ENCODE measurements around the gene DSCAML1.

DSCAML1 gene

DNA sequence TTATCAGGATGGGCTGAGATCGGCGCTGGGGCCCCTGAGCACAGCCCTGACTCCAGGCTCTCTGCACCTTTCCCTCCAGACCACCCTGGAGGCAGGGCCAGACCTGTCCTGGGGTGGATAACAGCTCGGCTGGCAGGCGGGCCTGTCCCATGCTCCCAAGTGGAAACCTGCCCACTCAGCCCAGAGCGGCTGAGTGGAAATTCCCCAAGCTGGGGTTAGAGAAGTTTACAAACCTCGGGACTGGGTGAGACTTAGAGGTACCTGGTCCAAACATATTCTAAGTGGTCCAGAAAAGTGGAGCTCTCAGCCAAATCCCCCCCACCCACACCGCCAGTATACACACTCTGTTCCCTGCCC lies 32.3 kb upstream of the DSCAML1 start:
- DNase-seq (ENCODE audit: low read depth) = no peak
- no peaks in the 10 kb centered on the region for H3K36me3 ChIP-seq (ENCODE audit: control insufficient read depth, insufficient read depth, low read length, severe bottlenecking)

DNA sequence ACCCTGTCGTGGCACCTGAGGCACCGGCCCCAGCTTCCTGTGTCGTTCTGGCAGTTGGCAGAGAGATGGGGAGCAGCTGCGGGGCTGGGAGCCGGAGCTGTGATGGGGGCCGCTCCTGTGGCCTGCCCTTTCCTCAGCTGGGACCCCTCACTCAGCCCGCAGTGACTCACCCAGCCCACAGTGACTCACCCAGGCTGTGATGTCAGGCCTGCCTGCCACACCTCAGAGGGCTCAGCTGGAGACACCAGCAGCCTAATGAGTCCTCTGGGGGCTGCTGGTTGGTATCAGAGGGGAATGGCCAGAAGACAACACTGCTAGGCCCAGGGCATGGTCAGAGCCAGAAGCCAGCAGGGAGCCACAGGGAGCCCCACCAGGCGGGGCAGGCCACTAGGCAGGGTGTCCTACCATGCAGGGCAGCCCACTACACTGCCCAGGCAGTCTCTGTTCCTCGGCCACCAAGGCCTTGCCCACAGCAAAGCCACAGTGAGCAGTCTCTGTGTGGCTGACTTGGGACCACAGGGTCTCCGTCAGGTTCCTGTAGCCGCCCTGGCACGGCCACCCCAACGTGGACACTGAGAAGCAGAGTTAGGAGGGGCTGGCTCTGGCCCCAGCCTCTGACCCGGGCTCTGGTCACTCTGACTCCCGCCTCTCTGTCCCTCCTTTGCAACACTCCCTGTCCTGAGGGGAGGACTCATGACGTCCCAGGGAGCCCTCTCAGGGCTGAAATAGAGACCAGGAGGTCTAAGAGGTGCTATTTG lies 31.8 kb upstream of the DSCAML1 start:
- H3K27me3 ChIP-seq (replicated peaks; ENCODE audit: control insufficient read depth, insufficient read depth, low read length) = peaks cover 36% of the 10 kb centered on the region
- peaks cover 11% of the 10 kb centered on the region for H3K4me1 ChIP-seq (ENCODE audit: control insufficient read depth, insufficient read depth, low read length)
- DNase-seq (ENCODE audit: low read depth) = peak; percentile 19
- no peak overlapping the region for H3K9ac ChIP-seq (ENCODE audit: low read length)
- no peaks in the 10 kb centered on the region for H3K36me3 ChIP-seq (ENCODE audit: control insufficient read depth, insufficient read depth, low read length, severe bottlenecking)
- H3K9me3 ChIP-seq (ENCODE audit: control insufficient read depth, low read length) = no peaks in the 10 kb centered on the region
- no peak overlapping the region for H3K4me3 ChIP-seq (ENCODE audit: low read length)

More for the DNA sequence above, 32.3 kb upstream of the DSCAML1 start:
- Histone ChIP-seq H3K27me3 (replicated peaks; ENCODE audit: control insufficient read depth, insufficient read depth, low read length) (peaks cover 41% of the 10 kb centered on the region), H3K9ac (ENCODE audit: low read length) (no peak overlapping the region), H3K4me1 (ENCODE audit: control insufficient read depth, insufficient read depth, low read length) (peaks cover 10% of the 10 kb centered on the region), H3K4me3 (ENCODE audit: low read length) (no peak overlapping the region), H3K9me3 (ENCODE audit: control insufficient read depth, low read length) (no peaks in the 10 kb centered on the region)

DNA sequence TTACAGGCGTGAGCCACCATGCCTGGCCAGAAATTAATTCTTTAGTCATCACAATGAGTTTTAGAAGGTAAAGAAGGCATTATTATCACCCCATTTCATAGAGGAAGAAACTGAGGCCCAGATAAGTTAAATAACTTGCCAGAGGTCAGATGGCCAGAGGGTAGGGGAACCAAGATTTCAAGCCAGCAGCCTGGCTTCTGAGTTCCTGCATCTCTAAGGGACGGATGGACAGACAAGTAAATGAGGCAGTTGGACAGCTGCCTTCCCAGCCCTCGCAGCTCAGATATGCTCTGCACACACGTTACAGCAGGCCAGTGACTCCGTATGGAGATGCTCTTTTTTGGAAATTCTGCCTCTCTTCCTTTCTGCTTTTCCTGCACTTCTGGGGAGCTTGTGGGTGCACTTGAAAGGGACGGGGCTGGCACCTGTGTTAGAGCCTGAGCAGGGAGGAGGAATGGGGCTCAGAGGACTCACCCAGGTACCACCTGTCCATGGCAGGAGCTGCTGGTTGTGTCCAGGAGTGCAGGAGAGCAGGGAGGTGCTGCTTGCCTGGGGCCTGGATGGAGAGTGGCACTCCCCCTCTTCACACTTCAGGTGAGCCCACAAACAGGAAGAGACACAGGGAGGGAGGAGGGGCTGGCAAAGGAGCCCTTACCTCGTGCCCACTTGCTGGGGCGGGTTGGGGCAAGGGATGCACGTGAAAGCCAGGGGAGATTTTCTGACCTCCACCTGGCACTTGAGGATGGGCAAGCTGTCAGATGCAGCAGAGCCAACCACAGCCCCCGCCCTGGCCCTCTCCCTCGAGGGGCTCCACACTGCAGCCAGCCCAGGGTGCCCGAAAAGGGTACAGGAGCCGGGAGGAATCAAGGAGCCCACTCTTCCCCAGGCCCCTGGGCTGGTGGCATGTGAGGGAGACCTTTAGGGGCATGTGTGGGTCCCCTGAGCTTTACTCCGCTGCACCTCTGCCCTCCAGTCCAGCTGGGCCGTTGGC lies 30.8 kb upstream of the DSCAML1 start:
- no peaks in the 10 kb centered on the region for H3K9me3 ChIP-seq (ENCODE audit: control insufficient read depth, low read length)
- no peak overlapping the region for H3K4me3 ChIP-seq (ENCODE audit: low read length)
- H3K36me3 ChIP-seq (ENCODE audit: control insufficient read depth, insufficient read depth, low read length, severe bottlenecking) = no peaks in the 10 kb centered on the region
- peaks cover 11% of the 10 kb centered on the region for H3K4me1 ChIP-seq (ENCODE audit: control insufficient read depth, insufficient read depth, low read length)
- no peak for DNase-seq (ENCODE audit: low read depth)
- H3K9ac ChIP-seq (ENCODE audit: low read length) = no peak overlapping the region
- H3K27me3 ChIP-seq (replicated peaks; ENCODE audit: control insufficient read depth, insufficient read depth, low read length) = peaks cover 26% of the 10 kb centered on the region

- no peak overlapping the region for H3K4me3 ChIP-seq (ENCODE audit: low read length)
- H3K27me3 ChIP-seq (replicated peaks; ENCODE audit: control insufficient read depth, insufficient read depth, low read length) = peaks cover 20% of the 10 kb centered on the region
- H3K4me1 ChIP-seq (ENCODE audit: control insufficient read depth, insufficient read depth, low read length) = peaks cover 11% of the 10 kb centered on the region
- H3K36me3 ChIP-seq (ENCODE audit: control insufficient read depth, insufficient read depth, low read length, severe bottlenecking) = no peaks in the 10 kb centered on the region
- no peak overlapping the region for H3K9ac ChIP-seq (ENCODE audit: low read length)
- DNase-seq (ENCODE audit: low read depth) = no peak
- H3K9me3 ChIP-seq (ENCODE audit: control insufficient read depth, low read length) = no peaks in the 10 kb centered on the region
These were observed 29.8 kb upstream of the DSCAML1 start for GRCh38 chr11:117826832-117827231.

- DNase-seq (ENCODE audit: low read depth) = no peak
- H3K36me3 ChIP-seq (ENCODE audit: control insufficient read depth, insufficient read depth, low read length, severe bottlenecking) = no peaks in the 10 kb centered on the region
- peaks cover 11% of the 10 kb centered on the region for H3K4me1 ChIP-seq (ENCODE audit: control insufficient read depth, insufficient read depth, low read length)
- H3K27me3 ChIP-seq (replicated peaks; ENCODE audit: control insufficient read depth, insufficient read depth, low read length) = peaks cover 13% of the 10 kb centered on the region
- H3K9ac ChIP-seq (ENCODE audit: low read length) = no peak overlapping the region
- no peaks in the 10 kb centered on the region for H3K9me3 ChIP-seq (ENCODE audit: control insufficient read depth, low read length)
- no peak overlapping the region for H3K4me3 ChIP-seq (ENCODE audit: low read length)
These were observed 29.2 kb upstream of the DSCAML1 start for GRCh38 chr11:117826190-117826570.

DNA sequence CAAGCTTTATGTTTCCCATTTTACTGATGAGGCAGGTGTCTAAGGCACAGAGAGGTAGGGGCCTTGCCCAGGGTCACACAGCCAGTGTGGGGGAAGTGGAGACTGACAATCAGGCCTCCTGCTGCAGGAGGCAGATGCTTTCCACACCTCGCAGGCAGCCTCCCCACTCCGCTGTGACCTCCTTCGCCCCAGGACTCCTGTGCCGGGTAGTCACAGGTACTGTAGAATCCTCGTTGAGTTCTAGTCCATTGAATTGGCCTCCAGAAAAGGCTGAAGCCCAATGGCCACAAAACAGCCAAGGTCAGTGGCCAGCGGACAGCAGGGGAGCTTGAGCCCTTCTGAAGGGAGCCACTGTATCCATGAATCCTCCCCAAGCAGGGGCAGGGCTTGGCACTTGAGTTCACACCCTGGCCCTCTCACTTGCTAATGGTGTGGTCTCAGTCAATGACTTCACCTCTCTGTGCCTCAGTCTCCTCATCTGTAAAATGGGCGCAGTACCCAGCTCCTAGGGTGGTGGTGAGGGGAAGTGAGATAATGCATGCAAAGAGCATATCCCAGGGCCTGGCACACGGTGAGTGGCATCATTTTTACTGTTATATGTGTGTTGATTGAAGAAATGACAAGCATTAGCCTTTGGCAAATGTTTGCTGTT lies 28.6 kb upstream of the DSCAML1 start:
- Histone ChIP-seq H3K4me1 (ENCODE audit: control insufficient read depth, insufficient read depth, low read length) (peaks cover 11% of the 10 kb centered on the region), H3K4me3 (ENCODE audit: low read length) (no peak overlapping the region), H3K36me3 (ENCODE audit: control insufficient read depth, insufficient read depth, low read length, severe bottlenecking) (no peaks in the 10 kb centered on the region), H3K9me3 (ENCODE audit: control insufficient read depth, low read length) (no peaks in the 10 kb centered on the region), H3K9ac (ENCODE audit: low read length) (no peak overlapping the region), H3K27me3 (replicated peaks; ENCODE audit: control insufficient read depth, insufficient read depth, low read length) (peaks cover 8% of the 10 kb centered on the region)
- DNase-seq (ENCODE audit: low read depth) = no peak

- Histone ChIP-seq H3K36me3 (ENCODE audit: control insufficient read depth, insufficient read depth, low read length, severe bottlenecking) (no peaks in the 10 kb centered on the region), H3K27me3 (replicated peaks; ENCODE audit: control insufficient read depth, insufficient read depth, low read length) (peaks cover 8% of the 10 kb centered on the region), H3K4me3 (ENCODE audit: low read length) (no peak within 1 kb of the TSS), H3K9me3 (ENCODE audit: control insufficient read depth, low read length) (no peaks in the 10 kb centered on the region), H3K4me1 (ENCODE audit: control insufficient read depth, insufficient read depth, low read length) (peaks cover 11% of the 10 kb centered on the region), H3K9ac (ENCODE audit: low read length) (no peak within 1 kb of the TSS)
- no peak for DNase-seq (ENCODE audit: low read depth)
These were observed 27.8 kb upstream of the DSCAML1 start, which contains the start of gene FXYD2 for GRCh38 chr11:117824571-117825537. TSS of gene FXYD2 (minus strand) at chr11:117824744. CDS start at chr11:117824678, 66 bp downstream.

DNA sequence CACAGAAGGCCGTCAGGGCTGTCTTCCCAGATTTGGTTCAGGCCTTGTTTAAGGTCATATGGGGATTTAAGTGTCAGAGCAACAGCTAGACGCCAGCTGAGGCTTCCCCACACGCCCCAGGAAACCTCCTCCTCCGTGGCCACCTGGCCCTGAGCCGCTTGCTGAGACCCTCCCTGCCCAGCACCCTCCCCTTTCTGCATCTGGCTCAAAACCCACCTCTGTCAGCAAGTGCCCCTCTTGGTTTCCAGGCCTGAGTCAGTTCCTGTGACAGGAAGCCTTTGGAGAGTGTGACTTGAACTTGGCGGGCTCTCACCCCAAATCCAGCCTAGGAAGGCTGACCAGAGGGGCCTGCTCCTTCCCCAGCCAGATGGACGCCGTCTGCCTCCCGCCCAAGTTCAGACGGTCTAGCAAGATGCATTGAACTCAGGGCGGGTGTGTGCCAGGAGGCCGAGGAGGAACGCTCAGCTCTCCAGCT lies 27.0 kb upstream of the DSCAML1 start:
- H3K4me1 ChIP-seq (ENCODE audit: control insufficient read depth, insufficient read depth, low read length) = peaks cover 10% of the 10 kb centered on the region
- no peaks in the 10 kb centered on the region for H3K36me3 ChIP-seq (ENCODE audit: control insufficient read depth, insufficient read depth, low read length, severe bottlenecking)
- DNase-seq (ENCODE audit: low read depth) = no peak
- no peak overlapping the region for H3K9ac ChIP-seq (ENCODE audit: low read length)
- H3K9me3 ChIP-seq (ENCODE audit: control insufficient read depth, low read length) = no peaks in the 10 kb centered on the region
- H3K4me3 ChIP-seq (ENCODE audit: low read length) = no peak overlapping the region
- H3K27me3 ChIP-seq (replicated peaks; ENCODE audit: control insufficient read depth, insufficient read depth, low read length) = peaks cover 8% of the 10 kb centered on the region

- H3K4me3 ChIP-seq (ENCODE audit: low read length) = no peak overlapping the region
- peaks cover 8% of the 10 kb centered on the region for H3K27me3 ChIP-seq (replicated peaks; ENCODE audit: control insufficient read depth, insufficient read depth, low read length)
- DNase-seq (ENCODE audit: low read depth) = no peak
- no peaks in the 10 kb centered on the region for H3K36me3 ChIP-seq (ENCODE audit: control insufficient read depth, insufficient read depth, low read length, severe bottlenecking)
- H3K9me3 ChIP-seq (ENCODE audit: control insufficient read depth, low read length) = no peaks in the 10 kb centered on the region
- peaks cover 5% of the 10 kb centered on the region for H3K4me1 ChIP-seq (ENCODE audit: control insufficient read depth, insufficient read depth, low read length)
- H3K9ac ChIP-seq (ENCODE audit: low read length) = no peak overlapping the region
These were observed 26.4 kb upstream of the DSCAML1 start for GRCh38 chr11:117823294-117823945.

Data from adipocyte (in vitro differentiated cells).